Measurements from ENCODE around the gene NR6A1.

The NR6A1 gene

DNA sequence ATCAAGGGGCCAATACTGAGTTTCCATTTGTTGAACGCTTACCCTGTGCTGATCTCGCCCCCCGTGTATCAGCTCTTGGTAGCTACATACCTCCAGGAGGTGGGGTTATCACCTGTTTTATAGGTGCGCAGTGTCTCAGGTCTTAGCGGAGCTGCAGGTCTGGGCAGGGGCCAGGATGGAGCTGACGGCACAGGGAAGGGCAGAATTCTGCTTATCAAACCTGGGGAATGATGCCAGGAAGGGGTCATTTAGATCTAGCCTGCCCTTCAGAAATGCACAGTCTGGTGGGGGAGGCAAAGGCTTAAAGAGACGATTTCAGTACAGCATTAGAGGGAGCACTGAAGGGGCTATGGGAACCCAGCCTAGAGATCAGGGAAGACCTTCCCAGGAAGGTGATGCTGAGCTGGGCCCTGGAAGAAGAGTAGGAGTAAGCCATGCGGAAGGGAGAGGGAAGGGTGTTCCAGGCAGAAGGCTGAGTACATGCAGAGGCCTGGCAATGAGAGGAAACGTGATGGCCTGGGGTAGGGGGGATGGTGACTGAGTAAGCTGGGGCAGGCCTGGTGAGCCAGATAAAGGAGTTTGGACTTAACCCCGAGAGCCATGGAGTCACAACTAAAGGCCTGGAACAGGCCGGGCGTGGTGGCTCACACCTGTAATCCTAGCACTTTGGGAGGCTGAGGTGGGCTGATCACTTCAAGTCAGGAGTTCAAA, 37.3 kb upstream of the NR6A1 start:
- no peak overlapping the region for H3K4me3 ChIP-seq (ENCODE audit: low read depth, low read length)
- TF ChIP-seq, protein P1, sequence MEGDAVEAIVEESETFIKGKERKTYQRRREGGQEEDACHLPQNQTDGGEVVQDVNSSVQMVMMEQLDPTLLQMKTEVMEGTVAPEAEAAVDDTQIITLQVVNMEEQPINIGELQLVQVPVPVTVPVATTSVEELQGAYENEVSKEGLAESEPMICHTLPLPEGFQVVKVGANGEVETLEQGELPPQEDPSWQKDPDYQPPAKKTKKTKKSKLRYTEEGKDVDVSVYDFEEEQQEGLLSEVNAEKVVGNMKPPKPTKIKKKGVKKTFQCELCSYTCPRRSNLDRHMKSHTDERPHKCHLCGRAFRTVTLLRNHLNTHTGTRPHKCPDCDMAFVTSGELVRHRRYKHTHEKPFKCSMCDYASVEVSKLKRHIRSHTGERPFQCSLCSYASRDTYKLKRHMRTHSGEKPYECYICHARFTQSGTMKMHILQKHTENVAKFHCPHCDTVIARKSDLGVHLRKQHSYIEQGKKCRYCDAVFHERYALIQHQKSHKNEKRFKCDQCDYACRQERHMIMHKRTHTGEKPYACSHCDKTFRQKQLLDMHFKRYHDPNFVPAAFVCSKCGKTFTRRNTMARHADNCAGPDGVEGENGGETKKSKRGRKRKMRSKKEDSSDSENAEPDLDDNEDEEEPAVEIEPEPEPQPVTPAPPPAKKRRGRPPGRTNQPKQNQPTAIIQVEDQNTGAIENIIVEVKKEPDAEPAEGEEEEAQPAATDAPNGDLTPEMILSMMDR (IDR thresholded peaks at IDR 0.05; ENCODE audit: low read depth, low read length, missing control alignments): no peak
- H3K27ac ChIP-seq: no peak overlapping the region
- no peak for DNase-seq
- in situ Hi-C loops (cut with HindIII; ENCODE audit: low pct_ligation_motif_present, low sequenced_read_pairs): no loop called here
- no peaks in the 10 kb centered on the region for H3K27me3 ChIP-seq (replicated peaks)
- no peaks in the 10 kb centered on the region for H3K36me3 ChIP-seq (replicated peaks)

DNA sequence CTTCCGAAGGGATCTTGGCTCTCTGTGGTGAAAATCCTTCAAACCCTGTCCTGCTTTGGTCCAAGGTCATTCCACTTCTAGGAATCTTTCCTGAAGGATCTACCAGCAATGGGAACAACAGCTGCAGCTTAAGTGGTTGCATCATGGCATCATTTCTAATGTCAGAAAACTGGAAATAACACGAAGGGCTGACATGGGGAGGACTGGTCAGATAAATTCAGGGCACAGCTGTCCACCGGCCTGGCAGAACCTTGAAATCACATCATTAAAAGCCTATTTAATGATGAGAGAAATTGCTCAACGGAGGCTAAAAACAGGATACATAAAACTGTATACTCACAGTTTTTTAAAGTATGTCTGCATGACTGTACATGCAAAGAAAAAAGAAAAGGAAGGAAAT, 34.1 kb upstream of the NR6A1 start:
- TF ChIP-seq, protein P1 (IDR thresholded peaks at IDR 0.05; ENCODE audit: low read depth, low read length, missing control alignments): no peak
- H3K27ac ChIP-seq: no peak overlapping the region
- DNase-seq: no peak
- no peaks in the 10 kb centered on the region for H3K36me3 ChIP-seq (replicated peaks)
- in situ Hi-C loops (cut with HindIII; ENCODE audit: low pct_ligation_motif_present, low sequenced_read_pairs): no loop called here
- H3K27me3 ChIP-seq (replicated peaks): no peaks in the 10 kb centered on the region
- H3K4me3 ChIP-seq (ENCODE audit: low read depth, low read length): no peak overlapping the region

- DNase-seq: no peak
- no peaks in the 10 kb centered on the region for H3K27me3 ChIP-seq (replicated peaks)
- TF ChIP-seq, protein P1 (IDR thresholded peaks at IDR 0.05; ENCODE audit: low read depth, low read length, missing control alignments): no peak
- H3K36me3 ChIP-seq (replicated peaks): no peaks in the 10 kb centered on the region
- in situ Hi-C loops (cut with HindIII; ENCODE audit: low pct_ligation_motif_present, low sequenced_read_pairs): no loop called here
- no peak overlapping the region for H3K27ac ChIP-seq
- H3K4me3 ChIP-seq (ENCODE audit: low read depth, low read length): no peak overlapping the region
These were observed 32.8 kb upstream of the NR6A1 start for GRCh38 chr9:124803911-124804310.

- Histone ChIP-seq H3K36me3 (replicated peaks) (no peaks in the 10 kb centered on the region), H3K4me3 (ENCODE audit: low read depth, low read length) (no peak overlapping the region), H3K27ac (no peak overlapping the region), H3K27me3 (replicated peaks) (no peaks in the 10 kb centered on the region)
- DNase-seq: no peak
- in situ Hi-C loops (cut with HindIII; ENCODE audit: low pct_ligation_motif_present, low sequenced_read_pairs): no loop called here
- TF ChIP-seq, protein P1 (IDR thresholded peaks at IDR 0.05; ENCODE audit: low read depth, low read length, missing control alignments): no peak
These were observed 31.3 kb upstream of the NR6A1 start for GRCh38 chr9:124802426-124802825.

- Histone ChIP-seq H3K27ac (no peak overlapping the region), H3K4me3 (ENCODE audit: low read depth, low read length) (no peak overlapping the region), H3K27me3 (replicated peaks) (no peaks in the 10 kb centered on the region), H3K36me3 (replicated peaks) (no peaks in the 10 kb centered on the region)
- in situ Hi-C loops (cut with HindIII; ENCODE audit: low pct_ligation_motif_present, low sequenced_read_pairs): no loop called here
- no peak for DNase-seq
- TF ChIP-seq, protein P1 (IDR thresholded peaks at IDR 0.05; ENCODE audit: low read depth, low read length, missing control alignments): no peak
These were observed 30.2 kb upstream of the NR6A1 start for GRCh38 chr9:124801356-124801755.
